Left ventricle myocardium superior (tissue), 1 donor: ENCODE measurements around the gene ITGB3BP. TPM values are rescaled to one million over a fixed set of nuclear protein-coding genes. Genes with fewer than 3 reads are reported as not detected.
"Not testable (repeated sequence)": the region's sequence is repeated elsewhere in the genome, so short reads cannot be mapped to it uniquely, and the experiment has no call there.

ENCODE experiments used
- ATAC-seq: fragments of 200-7000 bp; cut with Tn5 transposase; one replicate; pipeline ENCODE4 v1.9.1; 2020; ENCODE audit warnings: mild to moderate bottlenecking, moderate library complexity
- DNase-seq: peaks from one replicate; pipeline ENCODE4 v3.0.0-alpha.2; 2020
- intact Hi-C: fragments of 100-400 bp; cut with micrococcal nuclease; formaldehyde crosslinking; loops from one replicate; pipeline ENCODE4 v1.11.0; 2022
- long read RNA-seq: library from polyadenylated mRNA; unstranded; transcript quantifications from one replicate; pipeline ENCODE4 v2.0.0, GENCODE V29; 2021
- total RNA-seq: library from RNA; stranded (reverse); fragmentation: NEBNext Ultra II Directional; extraction: Animal tissue kit (Norgen Biotek cat#: 25700); gene quantifications from one replicate; pipeline ENCODE4 v1.2.1, GENCODE V29; 2021
- donor health status: DM: no; HTN: yes; CAD: no; lungs with severe emphysema.

The ITGB3BP gene, protein sequence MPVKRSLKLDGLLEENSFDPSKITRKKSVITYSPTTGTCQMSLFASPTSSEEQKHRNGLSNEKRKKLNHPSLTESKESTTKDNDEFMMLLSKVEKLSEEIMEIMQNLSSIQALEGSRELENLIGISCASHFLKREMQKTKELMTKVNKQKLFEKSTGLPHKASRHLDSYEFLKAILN
- 12.0 TPM for total RNA-seq
- long read RNA-seq, partial matches to known transcripts = 0 of 13 reads
- long read RNA-seq, other reads (novel, unspliced or antisense) = 8 of 13 reads

DNA sequence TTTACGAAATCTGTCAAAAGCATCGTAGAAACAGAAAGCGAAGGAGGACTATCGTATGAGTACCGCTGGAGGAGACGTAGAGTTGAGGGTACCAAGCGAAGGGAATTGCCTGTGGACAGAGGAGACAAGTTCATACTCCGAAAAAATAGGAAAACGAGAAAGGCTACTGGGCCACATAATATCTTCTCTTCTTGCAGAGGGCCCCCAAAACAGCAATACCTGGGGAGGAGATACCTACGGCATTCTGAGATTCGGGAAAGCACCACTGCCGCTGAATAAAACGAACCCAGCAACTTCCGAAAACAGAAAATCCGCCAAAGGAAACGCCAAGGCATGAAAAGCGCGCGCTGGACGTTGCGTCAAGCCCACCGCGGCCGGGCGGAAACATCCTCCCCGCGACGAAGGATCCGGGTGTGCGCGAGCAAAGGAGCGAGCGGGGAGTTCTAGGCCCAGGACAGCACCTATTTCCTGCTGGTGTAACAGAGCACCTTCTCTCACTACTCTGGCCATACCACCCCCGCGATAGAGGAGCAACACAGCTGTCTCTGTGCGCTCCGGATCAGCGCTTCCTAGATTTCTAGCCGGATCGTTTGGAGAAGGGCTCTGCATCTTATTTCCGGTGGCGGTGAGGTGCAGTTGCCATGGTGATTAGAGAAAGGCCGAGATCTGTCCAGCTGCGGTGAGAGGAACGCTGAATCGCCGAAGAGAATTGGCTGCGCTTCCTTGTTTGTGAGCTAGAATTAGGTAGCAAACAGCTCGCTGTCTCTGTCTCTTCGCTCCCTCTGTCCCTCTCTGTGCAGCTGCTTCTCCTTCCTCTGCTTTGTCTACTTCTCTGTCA, at the start of gene ITGB3BP, which contains the start of gene EFCAB7:
TSS of gene ITGB3BP (minus strand) at position 335 of the 838 bp plus-strand sequence. CDS start at position 243, 92 bp downstream.
TSS of gene EFCAB7 (plus strand) at position 635 of the 838 bp plus-strand sequence. CDS start 2,048 bp downstream, outside the sequence.
- intact Hi-C loops = no loop called here
- ATAC-seq = peak; percentile 95
- peak; percentile 84 for DNase-seq

DNA sequence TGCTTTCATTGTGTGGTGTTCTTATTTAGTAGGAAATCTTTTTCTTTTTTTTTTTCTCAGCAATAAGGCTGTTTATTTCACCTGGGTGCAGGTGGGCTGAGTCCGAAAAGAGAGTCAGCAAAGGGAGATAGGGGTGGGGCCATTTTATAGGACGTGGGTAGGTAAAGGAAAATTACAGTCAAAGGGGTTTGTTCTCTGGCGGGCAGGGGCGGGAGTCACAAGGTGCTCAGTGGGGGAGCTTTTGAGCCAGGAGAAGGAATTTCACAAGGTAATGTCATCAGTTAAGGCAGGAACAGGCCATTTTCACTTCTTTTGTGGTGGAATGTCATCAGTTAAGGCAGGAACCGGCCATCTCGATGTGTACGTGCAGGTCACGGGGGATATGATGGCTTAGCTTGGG, 49.7 kb upstream of the ITGB3BP start:
- intact Hi-C loops, DNase-seq, ATAC-seq: not testable (repeated sequence)

DNA sequence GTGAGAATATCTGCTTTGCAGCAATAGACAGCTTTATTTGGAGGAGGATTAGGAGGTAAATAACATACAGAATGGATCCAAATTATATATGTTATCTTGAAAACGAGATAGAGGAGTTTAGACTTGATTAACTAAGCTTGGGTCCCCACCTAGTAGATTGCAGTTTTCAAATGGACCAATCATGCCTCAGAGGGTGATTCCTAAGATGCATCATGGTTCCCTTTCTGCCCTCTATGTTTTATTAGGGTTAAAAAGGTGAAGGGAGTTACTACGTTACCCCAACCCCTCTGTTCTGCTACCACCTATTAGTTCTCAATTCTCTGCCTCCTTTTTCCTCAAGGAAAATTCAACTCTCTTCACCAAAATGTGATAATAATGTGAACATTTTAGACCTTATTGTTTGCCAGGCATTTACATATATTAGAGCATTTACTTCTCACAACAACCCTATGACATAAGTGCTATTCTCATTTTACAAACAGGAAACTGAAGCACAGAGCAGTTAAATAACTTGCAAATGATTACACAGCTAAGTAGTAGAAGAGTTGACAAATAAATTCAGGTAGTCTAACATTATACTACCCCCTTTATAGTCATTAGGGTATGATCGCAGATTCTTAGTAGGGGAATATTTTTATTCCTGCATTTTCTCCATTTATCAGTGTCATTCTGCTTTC, 46.8 kb upstream of the ITGB3BP start:
- intact Hi-C loops = no loop called here
- DNase-seq (no peak), ATAC-seq (no peak)

DNA sequence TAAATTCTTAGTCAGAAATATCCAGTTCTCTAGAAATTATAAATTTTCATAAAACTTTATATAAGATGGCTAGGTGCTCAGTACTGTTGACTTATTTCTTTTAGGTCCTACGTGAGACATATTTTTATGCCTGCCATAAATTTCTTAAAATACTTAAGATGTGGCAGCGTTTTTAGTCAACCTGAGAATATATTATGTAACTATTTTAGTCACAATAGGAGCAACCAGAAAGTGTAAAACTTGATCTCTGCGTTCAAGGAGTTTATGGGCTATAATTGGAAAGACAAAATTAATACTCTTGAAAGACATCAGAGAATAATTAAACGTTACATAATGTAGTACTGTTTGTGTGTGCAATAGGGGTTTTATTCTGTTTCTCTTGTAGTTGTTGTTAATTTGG, 46.0 kb upstream of the ITGB3BP start:
- intact Hi-C loops = no loop called here
- no peak for DNase-seq
- ATAC-seq = no peak

DNA sequence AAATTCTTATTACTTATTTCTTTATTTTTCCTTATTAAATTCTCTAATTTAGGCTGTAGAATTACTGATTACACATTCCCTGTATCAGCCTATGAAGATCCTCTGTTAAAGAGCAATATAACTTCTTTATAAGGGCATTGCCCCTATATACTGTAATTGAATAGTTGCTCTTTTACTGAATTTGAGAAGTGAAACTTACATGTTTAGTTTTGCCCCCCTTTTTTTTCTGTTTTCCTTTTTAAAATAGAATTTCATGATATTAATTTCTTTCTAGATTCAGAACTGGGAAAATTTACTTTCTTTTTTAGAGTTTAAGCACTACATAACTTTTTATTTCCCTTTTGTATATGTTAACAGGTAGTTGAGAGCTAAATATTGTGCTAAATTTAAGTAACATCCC, 40.7 kb upstream of the ITGB3BP start:
- no peak for ATAC-seq
- DNase-seq = no peak
- intact Hi-C loops = no loop called here

DNA sequence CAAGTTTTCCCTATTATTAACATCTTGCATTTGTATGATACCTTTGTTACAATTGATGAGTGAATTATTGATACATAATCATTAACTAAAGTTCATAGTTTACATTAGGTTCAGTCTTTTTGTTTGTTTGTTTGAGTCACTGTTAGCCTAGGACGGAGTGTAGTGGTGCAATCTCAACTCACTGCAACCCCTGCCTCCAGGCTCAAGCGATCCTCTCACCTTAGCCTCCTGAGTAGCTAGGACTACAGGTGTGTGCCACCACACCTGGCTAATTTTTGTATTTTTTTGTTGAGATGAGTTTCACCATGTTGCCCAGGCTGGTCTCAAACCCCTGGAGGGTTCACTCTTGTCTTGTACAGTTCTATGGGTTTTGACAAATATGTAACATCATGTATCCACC, 36.3 kb upstream of the ITGB3BP start:
- no peak for DNase-seq
- intact Hi-C loops = no loop called here
- ATAC-seq = no peak

DNA sequence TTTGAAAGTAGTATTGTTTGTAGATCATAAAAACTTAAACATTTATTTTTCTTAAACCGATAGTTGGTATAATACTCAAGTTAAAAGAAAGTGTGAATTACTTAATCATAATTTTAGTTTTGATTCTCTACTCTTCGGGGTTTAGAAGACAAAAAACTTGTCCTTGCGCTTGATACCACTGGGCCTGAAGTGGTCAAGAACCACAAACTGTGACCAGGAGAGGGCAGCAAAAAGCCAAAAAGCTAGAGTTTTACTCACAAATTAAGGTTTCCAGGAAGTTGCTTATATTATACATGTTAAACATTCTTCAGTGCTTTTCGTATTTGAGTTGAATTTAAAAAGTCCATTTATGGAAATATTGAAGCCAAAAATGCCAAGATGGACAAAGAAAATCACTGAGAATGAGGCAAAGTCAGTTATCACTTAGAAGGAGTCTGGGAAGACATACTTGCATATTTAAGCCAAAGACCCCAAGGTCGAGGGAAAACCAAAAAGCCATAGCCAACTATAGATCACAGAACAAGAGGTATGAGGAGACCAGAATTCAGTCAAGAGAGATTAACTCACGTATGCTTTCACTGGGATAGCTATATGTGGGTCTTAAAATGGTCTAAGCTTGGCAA, 34.5 kb upstream of the ITGB3BP start:
- peak; percentile 18 for ATAC-seq
- no peak for DNase-seq
- intact Hi-C loops = no loop called here

DNA sequence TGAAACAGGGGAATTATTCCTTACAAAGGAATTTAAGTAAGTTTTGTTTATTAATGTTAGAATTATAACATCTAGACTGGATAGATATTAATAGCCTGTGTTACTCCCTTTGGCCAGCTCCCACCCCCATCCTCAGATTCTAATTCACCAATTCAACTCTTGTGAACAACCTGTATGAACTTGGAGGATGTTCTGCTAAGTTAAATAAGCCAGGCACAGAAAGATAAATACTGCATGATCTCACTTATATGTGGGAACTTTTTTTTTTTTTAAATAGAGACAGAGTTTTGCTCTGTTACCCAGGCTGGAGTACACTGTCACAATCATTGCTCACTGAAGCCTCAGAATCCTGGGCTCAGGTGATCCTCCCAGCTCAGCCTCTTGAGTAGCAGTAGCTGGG, 32.5 kb upstream of the ITGB3BP start:
- intact Hi-C loops = no loop called here
- no peak for ATAC-seq
- DNase-seq = no peak

DNA sequence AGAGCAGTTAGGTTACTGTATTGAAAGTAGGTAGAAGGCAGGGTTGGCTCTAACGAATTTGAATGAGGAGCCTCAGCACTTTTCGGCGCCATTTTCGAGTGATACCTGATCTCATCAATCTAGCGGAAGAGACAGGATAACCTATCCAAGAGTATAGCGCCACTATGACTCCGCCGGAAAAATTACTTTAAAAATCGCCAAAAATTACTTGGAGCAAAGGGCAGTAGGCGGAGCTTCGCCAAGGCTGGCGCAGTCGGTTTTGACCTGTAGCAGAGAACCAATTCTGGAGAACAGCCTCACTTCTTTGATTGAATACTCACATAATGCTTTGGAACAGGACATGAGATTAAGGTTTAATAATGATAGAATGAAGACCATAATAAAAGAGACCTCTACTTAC, 25.9 kb upstream of the ITGB3BP start:
- ATAC-seq (no peak), DNase-seq (no peak)
- intact Hi-C loops = no loop called here

DNA sequence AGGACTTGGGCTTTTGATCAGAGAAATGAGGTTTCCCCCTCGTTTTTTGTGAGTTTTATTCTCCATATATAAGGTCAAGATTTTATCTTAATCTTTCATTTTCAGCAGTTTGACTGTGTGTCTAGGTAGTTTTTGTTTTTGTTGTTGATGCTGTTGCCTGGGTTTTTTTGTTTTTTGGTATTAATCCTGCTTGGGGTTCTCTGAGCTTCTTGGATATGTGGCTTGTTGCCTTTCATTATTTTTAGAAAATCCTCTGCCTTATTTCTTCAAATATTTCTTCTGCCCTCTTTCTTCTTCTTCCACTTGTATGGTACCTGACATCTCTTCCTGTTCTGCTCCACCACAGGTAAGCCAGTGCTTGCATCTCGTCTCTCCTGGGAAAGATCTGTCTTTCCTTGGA, 25.3 kb upstream of the ITGB3BP start:
- ATAC-seq = no peak
- intact Hi-C loops = no loop called here
- DNase-seq = no peak

DNA sequence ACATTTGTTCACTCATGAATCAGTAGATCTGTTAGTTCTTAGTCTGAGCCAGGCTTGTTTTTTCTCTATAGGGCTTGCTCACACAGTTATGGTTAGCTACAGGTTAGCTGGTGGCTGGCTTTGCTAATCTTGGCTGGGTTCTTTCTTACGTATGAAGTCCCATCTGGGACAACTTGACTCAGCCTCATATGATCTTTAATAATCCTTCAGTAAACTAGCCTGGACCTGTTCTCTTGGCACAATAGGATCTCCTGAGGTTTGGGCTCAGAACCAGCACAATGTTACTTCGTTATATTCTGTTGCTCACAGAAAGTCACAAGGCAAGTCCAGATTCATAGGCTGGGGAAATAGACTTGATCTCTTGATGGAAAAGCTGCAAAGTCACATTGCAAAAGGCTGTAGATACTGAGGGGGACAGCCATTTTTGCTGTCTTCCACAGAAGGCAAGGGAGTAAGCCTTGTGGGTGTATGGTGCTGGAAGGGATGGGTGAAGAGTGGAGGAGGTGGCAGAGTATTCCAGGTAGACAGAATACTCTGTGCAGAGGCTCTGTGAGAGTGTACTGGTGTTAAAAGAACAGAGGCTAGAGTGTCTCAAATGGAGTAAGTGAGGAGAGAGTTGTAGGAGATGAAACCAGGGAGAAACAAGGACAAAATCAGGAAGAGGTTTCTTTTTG, 24.7 kb upstream of the ITGB3BP start:
- intact Hi-C loops = no loop called here
- DNase-seq = no peak
- peak; percentile 61 for ATAC-seq

DNA sequence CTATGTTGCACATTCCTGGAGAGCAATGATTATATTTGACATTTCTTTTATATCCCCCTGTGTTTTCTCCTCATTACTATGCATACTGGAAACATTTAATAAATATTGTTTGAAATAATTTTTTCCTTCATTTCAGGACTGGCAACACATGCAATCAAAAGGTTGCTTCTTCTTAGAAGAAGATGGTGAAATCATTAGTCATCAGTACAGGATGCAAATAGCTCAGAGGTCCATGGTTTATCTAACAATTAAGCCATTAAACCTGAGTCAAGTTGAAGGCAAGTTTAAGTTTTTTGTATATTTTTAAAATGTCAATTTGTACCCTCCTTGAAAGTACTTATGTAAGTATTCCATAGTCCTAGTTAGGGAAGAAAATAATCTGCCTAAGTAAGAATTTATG, 22.8 kb upstream of the ITGB3BP start:
- ATAC-seq (no peak), DNase-seq (no peak)
- intact Hi-C loops = no loop called here

DNA sequence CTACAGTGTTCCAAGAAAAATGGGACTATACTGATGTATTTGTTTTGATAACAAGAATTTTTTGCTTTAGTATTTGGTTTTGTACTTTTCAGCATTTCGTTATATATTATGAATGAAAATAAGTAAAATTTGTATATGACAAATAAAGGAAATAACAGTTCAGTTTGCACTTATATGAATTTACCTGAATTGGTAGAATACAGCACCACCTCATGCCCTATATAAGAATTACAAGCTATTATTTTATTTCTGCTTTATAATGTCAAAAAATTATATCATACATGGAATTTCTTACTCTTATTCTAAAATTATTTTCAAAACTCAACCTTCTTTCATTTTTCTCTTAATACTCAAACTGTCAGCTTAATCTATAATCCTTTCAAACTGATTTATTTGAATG, 14.9 kb upstream of the ITGB3BP start:
- ATAC-seq (no peak), DNase-seq (no peak)
- intact Hi-C loops = no loop called here

DNA sequence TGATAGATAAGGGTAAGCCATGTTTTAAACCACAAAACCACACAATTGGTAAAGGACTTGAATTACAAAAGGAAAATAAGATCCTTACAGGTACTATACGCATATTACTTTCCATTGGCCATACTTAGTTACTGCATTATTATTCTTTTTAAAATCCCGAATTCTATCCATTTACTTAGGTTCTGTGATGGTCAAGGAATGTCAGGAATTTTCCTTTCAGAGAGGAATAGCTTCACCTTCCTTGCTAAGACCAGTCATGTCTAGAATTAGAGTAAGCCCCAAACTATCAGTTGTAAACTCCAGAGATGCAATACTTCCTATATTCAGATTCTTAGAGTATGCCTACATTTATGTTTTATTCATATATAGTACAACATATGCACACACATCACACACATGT, 14.0 kb upstream of the ITGB3BP start:
- intact Hi-C loops = no loop called here
- DNase-seq (no peak), ATAC-seq (no peak)

DNA sequence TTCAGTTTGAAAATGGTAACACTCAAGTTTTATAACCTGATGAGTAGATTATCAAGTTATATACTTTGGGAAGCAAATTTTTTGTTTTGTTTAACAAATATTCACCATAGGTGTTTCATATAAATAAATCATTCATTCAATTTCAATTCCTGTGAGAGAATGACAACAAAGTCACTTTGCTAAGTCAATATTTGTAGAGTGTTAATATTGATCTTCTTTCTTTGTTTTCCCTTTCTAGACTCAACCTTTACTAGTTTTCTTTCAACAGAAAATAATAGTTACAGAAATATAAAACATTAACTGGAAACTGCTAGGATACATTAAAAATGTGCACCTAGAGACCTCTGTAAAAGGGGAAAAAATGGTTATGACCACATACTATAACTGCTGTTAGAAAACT, 11.4 kb upstream of the ITGB3BP start:
- no peak for DNase-seq
- intact Hi-C loops = no loop called here
- ATAC-seq = no peak

DNA sequence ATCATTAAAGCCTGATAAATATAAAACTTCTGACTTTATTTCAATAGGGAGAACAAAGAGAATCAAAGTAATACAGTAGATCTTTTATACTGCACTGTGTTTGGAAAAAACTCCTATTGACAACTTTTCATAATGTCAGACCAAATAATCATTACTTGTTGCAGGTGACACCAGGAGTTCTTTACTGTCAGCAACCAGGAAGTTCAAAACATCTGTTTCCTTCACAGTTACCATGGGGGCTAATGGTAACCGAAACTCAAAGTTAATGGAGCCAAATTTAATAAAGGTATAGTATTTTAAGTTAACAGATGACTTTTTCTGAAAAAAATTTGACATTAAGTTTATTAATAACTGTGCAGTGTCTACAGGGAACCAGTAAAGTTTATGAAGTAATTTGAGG, 10.9 kb upstream of the ITGB3BP start:
- intact Hi-C loops = no loop called here
- ATAC-seq (no peak), DNase-seq (no peak)

DNA sequence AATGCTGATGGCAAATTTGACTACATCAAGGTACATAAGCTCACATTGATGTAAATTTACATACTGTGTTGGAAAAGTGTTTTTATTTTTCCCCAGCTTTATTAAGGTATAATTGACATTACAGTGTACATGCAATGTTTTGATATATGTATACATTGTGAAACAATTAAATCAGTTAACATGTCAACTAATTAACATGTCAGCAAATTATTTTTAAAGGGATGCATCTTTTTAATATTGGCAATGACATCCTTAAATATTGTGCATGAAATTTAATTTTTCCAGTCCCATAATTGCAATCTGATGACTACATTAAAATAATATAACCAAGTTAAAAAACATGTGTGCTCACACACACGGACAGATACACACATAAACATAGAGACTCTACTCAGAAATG, 9.7 kb upstream of the ITGB3BP start:
- ATAC-seq = no peak
- intact Hi-C loops = no loop called here
- no peak for DNase-seq

DNA sequence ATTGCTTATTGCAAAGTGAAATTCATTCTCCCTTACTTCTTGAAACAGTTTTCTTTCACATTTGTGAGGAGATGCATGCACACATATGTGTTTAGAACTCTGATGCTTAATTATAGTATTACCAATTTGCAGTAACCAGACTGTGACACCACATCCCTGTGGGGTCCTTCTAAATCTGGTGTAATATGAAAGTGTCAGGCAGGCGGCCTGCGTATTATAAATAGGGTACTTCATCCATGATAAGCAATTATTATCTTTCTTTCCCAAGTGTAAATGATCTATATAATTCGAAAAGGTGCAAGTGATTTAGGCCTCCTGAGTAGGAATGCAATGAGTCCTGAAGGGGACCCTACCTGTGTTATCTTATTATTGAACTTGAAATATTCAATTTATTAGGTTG, 1.2 kb upstream of the ITGB3BP start:
- intact Hi-C loops = no loop called here
- no peak for ATAC-seq

DNA sequence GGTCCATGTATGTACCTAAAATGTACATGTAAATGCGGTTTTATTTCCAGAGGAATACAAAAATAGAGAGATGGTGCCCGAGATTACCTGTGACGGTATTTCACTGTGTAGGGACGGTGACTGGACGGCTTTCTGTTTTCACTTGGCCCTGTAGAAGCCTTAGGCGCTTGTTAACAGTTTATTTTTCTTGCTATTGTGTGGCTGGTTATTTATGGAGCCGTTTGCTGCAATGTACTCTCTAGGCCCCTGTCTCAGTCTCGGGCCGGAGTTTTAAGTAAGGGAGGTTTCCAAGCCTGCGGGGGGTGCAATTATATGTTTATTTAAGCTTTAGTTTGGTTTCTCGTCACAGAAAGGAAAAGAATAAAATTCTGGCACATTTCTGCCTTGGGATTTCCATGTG, 713 bp upstream of the ITGB3BP start:
- DNase-seq (no peak), ATAC-seq (peak; percentile 69)
- intact Hi-C loops = no loop called here

More for the DNA sequence above, 1.2 kb upstream of the ITGB3BP start:
- no peak for DNase-seq
